ENCODE data around the gene RPS18. TPM values are rescaled to one million over a fixed set of nuclear protein-coding genes. Genes with fewer than 3 reads are reported as not detected.
"Not testable (repeated sequence)": the region's sequence is repeated elsewhere in the genome, so short reads cannot be mapped to it uniquely, and the experiment has no call there.

Gene RPS18
- 5,002 TPM for polyA plus RNA-seq
- long read RNA-seq, donor 1, transcript RPS18-236 (5 exons, 996 nt): minor isoform, 45 of 1,439 reads
- long read RNA-seq, donor 1, transcript RPS18-235 (3 exons, 413 nt): minor isoform, 6 of 1,439 reads
- long read RNA-seq, donor 1, transcript RPS18-237 (5 exons, 642 nt): minor isoform, 10 of 1,439 reads
- long read RNA-seq, donor 1, transcript RPS18-230 (6 exons, 613 nt): major isoform, 1,263 of 1,439 reads
- long read RNA-seq, donor 1, partial matches to known transcripts: 26 of 1,439 reads
- long read RNA-seq, donor 1, other reads (novel, unspliced or antisense): 86 of 1,439 reads
- long read RNA-seq, donor 2, transcript RPS18-237 (5 exons, 642 nt): minor isoform, 27 of 3,506 reads
- long read RNA-seq, donor 2, transcript RPS18-230 (6 exons, 613 nt): major isoform, 2,961 of 3,506 reads
- long read RNA-seq, donor 2, transcript RPS18-235 (3 exons, 413 nt): minor isoform, 19 of 3,506 reads
- long read RNA-seq, donor 2, transcript RPS18-236 (5 exons, 996 nt): minor isoform, 139 of 3,506 reads
- long read RNA-seq, donor 2, partial matches to known transcripts: 162 of 3,506 reads
- long read RNA-seq, donor 2, other reads (novel, unspliced or antisense): 190 of 3,506 reads
- long read RNA-seq, donor 3, transcript RPS18-237 (5 exons, 642 nt): minor isoform, 35 of 4,883 reads
- long read RNA-seq, donor 3, transcript RPS18-230 (6 exons, 613 nt): major isoform, 3,974 of 4,883 reads
- long read RNA-seq, donor 3, transcript RPS18-236 (5 exons, 996 nt): minor isoform, 215 of 4,883 reads
- long read RNA-seq, donor 3, transcript RPS18-235 (3 exons, 413 nt): minor isoform, 67 of 4,883 reads
- long read RNA-seq, donor 3, partial matches to known transcripts: 307 of 4,883 reads
- long read RNA-seq, donor 3, other reads (novel, unspliced or antisense): 271 of 4,883 reads
- long read RNA-seq, donor 4, transcript RPS18-236 (5 exons, 996 nt): minor isoform, 14 of 375 reads
- long read RNA-seq, donor 4, transcript RPS18-230 (6 exons, 613 nt): major isoform, 338 of 375 reads
- long read RNA-seq, donor 4, partial matches to known transcripts: 0 of 375 reads
- long read RNA-seq, donor 4, other reads (novel, unspliced or antisense): 19 of 375 reads
- long read RNA-seq, donor 5, transcript RPS18-236 (5 exons, 996 nt): minor isoform, 51 of 1,252 reads
- long read RNA-seq, donor 5, transcript RPS18-235 (3 exons, 413 nt): minor isoform, 6 of 1,252 reads
- long read RNA-seq, donor 5, transcript RPS18-230 (6 exons, 613 nt): major isoform, 1,095 of 1,252 reads
- long read RNA-seq, donor 5, transcript RPS18-237 (5 exons, 642 nt): minor isoform, 10 of 1,252 reads
- long read RNA-seq, donor 5, partial matches to known transcripts: 17 of 1,252 reads
- long read RNA-seq, donor 5, other reads (novel, unspliced or antisense): 68 of 1,252 reads
- long read RNA-seq, donor 6, transcript RPS18-230 (6 exons, 613 nt): major isoform, 2,329 of 2,862 reads
- long read RNA-seq, donor 6, transcript RPS18-236 (5 exons, 996 nt): minor isoform, 113 of 2,862 reads
- long read RNA-seq, donor 6, transcript RPS18-237 (5 exons, 642 nt): minor isoform, 34 of 2,862 reads
- long read RNA-seq, donor 6, transcript RPS18-235 (3 exons, 413 nt): minor isoform, 42 of 2,862 reads
- long read RNA-seq, donor 6, partial matches to known transcripts: 175 of 2,862 reads
- long read RNA-seq, donor 6, other reads (novel, unspliced or antisense): 164 of 2,862 reads
- long read RNA-seq, donor 7, transcript RPS18-236 (5 exons, 996 nt): minor isoform, 62 of 1,521 reads
- long read RNA-seq, donor 7, transcript RPS18-235 (3 exons, 413 nt): minor isoform, 9 of 1,521 reads
- long read RNA-seq, donor 7, transcript RPS18-230 (6 exons, 613 nt): major isoform, 1,320 of 1,521 reads
- long read RNA-seq, donor 7, transcript RPS18-237 (5 exons, 642 nt): minor isoform, 5 of 1,521 reads
- long read RNA-seq, donor 7, partial matches to known transcripts: 41 of 1,521 reads
- long read RNA-seq, donor 7, other reads (novel, unspliced or antisense): 82 of 1,521 reads
- long read RNA-seq, donor 8, transcript RPS18-235 (3 exons, 413 nt): minor isoform, 26 of 4,300 reads
- long read RNA-seq, donor 8, transcript RPS18-236 (5 exons, 996 nt): minor isoform, 116 of 4,300 reads
- long read RNA-seq, donor 8, transcript RPS18-230 (6 exons, 613 nt): major isoform, 3,755 of 4,300 reads
- long read RNA-seq, donor 8, transcript RPS18-237 (5 exons, 642 nt): minor isoform, 26 of 4,300 reads
- long read RNA-seq, donor 8, partial matches to known transcripts: 122 of 4,300 reads
- long read RNA-seq, donor 8, other reads (novel, unspliced or antisense): 238 of 4,300 reads
- long read RNA-seq, donor 9, transcript RPS18-230 (6 exons, 613 nt): major isoform, 3,476 of 4,123 reads
- long read RNA-seq, donor 9, transcript RPS18-235 (3 exons, 413 nt): minor isoform, 41 of 4,123 reads
- long read RNA-seq, donor 9, transcript RPS18-236 (5 exons, 996 nt): minor isoform, 129 of 4,123 reads
- long read RNA-seq, donor 9, transcript RPS18-237 (5 exons, 642 nt): minor isoform, 23 of 4,123 reads
- long read RNA-seq, donor 9, partial matches to known transcripts: 188 of 4,123 reads
- long read RNA-seq, donor 9, other reads (novel, unspliced or antisense): 251 of 4,123 reads
- long read RNA-seq, donor 10, transcript RPS18-235 (3 exons, 413 nt): minor isoform, 40 of 3,750 reads
- long read RNA-seq, donor 10, transcript RPS18-230 (6 exons, 613 nt): major isoform, 3,163 of 3,750 reads
- long read RNA-seq, donor 10, transcript RPS18-237 (5 exons, 642 nt): minor isoform, 22 of 3,750 reads
- long read RNA-seq, donor 10, transcript RPS18-236 (5 exons, 996 nt): minor isoform, 128 of 3,750 reads
- long read RNA-seq, donor 10, partial matches to known transcripts: 141 of 3,750 reads
- long read RNA-seq, donor 10, other reads (novel, unspliced or antisense): 243 of 3,750 reads
- long read RNA-seq, donor 11, transcript RPS18-235 (3 exons, 413 nt): minor isoform, 15 of 2,286 reads
- long read RNA-seq, donor 11, transcript RPS18-236 (5 exons, 996 nt): minor isoform, 74 of 2,286 reads
- long read RNA-seq, donor 11, transcript RPS18-230 (6 exons, 613 nt): major isoform, 1,936 of 2,286 reads
- long read RNA-seq, donor 11, transcript RPS18-237 (5 exons, 642 nt): minor isoform, 14 of 2,286 reads
- long read RNA-seq, donor 11, partial matches to known transcripts: 93 of 2,286 reads
- long read RNA-seq, donor 11, other reads (novel, unspliced or antisense): 147 of 2,286 reads

GRCh38 chr6:33271468-33272274, at the start of gene RPS18, which contains the start of gene VPS52:
RPS18 (plus strand) TSS chr6:33272075; CDS start chr6:33272120, 45 bp downstream.
VPS52 (minus strand) TSS chr6:33271876; CDS start chr6:33271675, 201 bp downstream.
- Histone ChIP-seq H3K27ac (ENCODE audit: low read length) (peak within 1 kb of the TSS; percentile 86), H3K36me3 (ENCODE audit: control insufficient read depth, insufficient read depth, low read length) (peaks cover 59% of the 10 kb centered on the region), H3K4me3 (ENCODE audit: low read length) (peak within 1 kb of the TSS; percentile 86), H3K27me3 (ENCODE audit: control insufficient read depth, insufficient read depth, low read length) (no peaks in the 10 kb centered on the region), H3K4me1 (ENCODE audit: control insufficient read depth, insufficient read depth, low read length) (peaks cover 30% of the 10 kb centered on the region), H3K9me3 (ENCODE audit: control insufficient read depth, low read depth, low read length) (no peaks in the 10 kb centered on the region)
- no CpG with 5 or more reads among the region's 48 CpGs for WGBS (ENCODE audit: insufficient coverage, low lambda C conversion rate)
- DNase-seq: peak; percentile 98 to 99

- not testable (repeated sequence) for DNase-seq; H3K27ac ChIP-seq (ENCODE audit: low read length); H3K4me1 ChIP-seq (ENCODE audit: control insufficient read depth, insufficient read depth, low read length); H3K36me3 ChIP-seq (ENCODE audit: control insufficient read depth, insufficient read depth, low read length); H3K9me3 ChIP-seq (ENCODE audit: control insufficient read depth, low read depth, low read length); H3K4me3 ChIP-seq (ENCODE audit: low read length)
- H3K27me3 ChIP-seq (ENCODE audit: control insufficient read depth, insufficient read depth, low read length): peaks cover 19% of the 10 kb centered on the region
- WGBS (ENCODE audit: insufficient coverage, low lambda C conversion rate): no CpG with 5 or more reads among the region's 14 CpGs
Measured at GRCh38 chr6:33226503-33227120, 45.3 kb upstream of the RPS18 start.

GRCh38 chr6:33235221-33235634, 36.6 kb upstream of the RPS18 start:
- no peaks in the 10 kb centered on the region for H3K4me1 ChIP-seq (ENCODE audit: control insufficient read depth, insufficient read depth, low read length)
- peaks cover 28% of the 10 kb centered on the region for H3K27me3 ChIP-seq (ENCODE audit: control insufficient read depth, insufficient read depth, low read length)
- H3K4me3 ChIP-seq (ENCODE audit: low read length): no peak overlapping the region
- H3K27ac ChIP-seq (ENCODE audit: low read length): no peak overlapping the region
- 7% methylated on average over 3 of the region's 6 CpGs for WGBS (ENCODE audit: insufficient coverage, low lambda C conversion rate)
- H3K9me3 ChIP-seq (ENCODE audit: control insufficient read depth, low read depth, low read length): no peaks in the 10 kb centered on the region
- no peak for DNase-seq
- no peaks in the 10 kb centered on the region for H3K36me3 ChIP-seq (ENCODE audit: control insufficient read depth, insufficient read depth, low read length)

- H3K27ac ChIP-seq (ENCODE audit: low read length): no peak overlapping the region
- no peaks in the 10 kb centered on the region for H3K9me3 ChIP-seq (ENCODE audit: control insufficient read depth, low read depth, low read length)
- H3K4me3 ChIP-seq (ENCODE audit: low read length): no peak overlapping the region
- peaks cover 28% of the 10 kb centered on the region for H3K27me3 ChIP-seq (ENCODE audit: control insufficient read depth, insufficient read depth, low read length)
- H3K36me3 ChIP-seq (ENCODE audit: control insufficient read depth, insufficient read depth, low read length): no peaks in the 10 kb centered on the region
- no peaks in the 10 kb centered on the region for H3K4me1 ChIP-seq (ENCODE audit: control insufficient read depth, insufficient read depth, low read length)
- no peak for DNase-seq
Measured at GRCh38 chr6:33236328-33236727, 35.5 kb upstream of the RPS18 start.

GRCh38 chr6:33236852-33237251, 35.0 kb upstream of the RPS18 start:
- Histone ChIP-seq H3K4me3 (ENCODE audit: low read length) (no peak overlapping the region), H3K4me1 (ENCODE audit: control insufficient read depth, insufficient read depth, low read length) (no peaks in the 10 kb centered on the region), H3K27ac (ENCODE audit: low read length) (no peak overlapping the region), H3K36me3 (ENCODE audit: control insufficient read depth, insufficient read depth, low read length) (no peaks in the 10 kb centered on the region), H3K9me3 (ENCODE audit: control insufficient read depth, low read depth, low read length) (no peaks in the 10 kb centered on the region), H3K27me3 (ENCODE audit: control insufficient read depth, insufficient read depth, low read length) (peaks cover 28% of the 10 kb centered on the region)
- DNase-seq: no peak
- WGBS (ENCODE audit: insufficient coverage, low lambda C conversion rate): no CpG with 5 or more reads among the region's 6 CpGs

GRCh38 chr6:33237741-33238140, 34.1 kb upstream of the RPS18 start:
- H3K27me3 ChIP-seq (ENCODE audit: control insufficient read depth, insufficient read depth, low read length): peaks cover 24% of the 10 kb centered on the region
- WGBS (ENCODE audit: insufficient coverage, low lambda C conversion rate): no CpG with 5 or more reads among the region's 2 CpGs
- H3K4me3 ChIP-seq (ENCODE audit: low read length): no peak overlapping the region
- no peak for DNase-seq
- H3K9me3 ChIP-seq (ENCODE audit: control insufficient read depth, low read depth, low read length): no peaks in the 10 kb centered on the region
- H3K36me3 ChIP-seq (ENCODE audit: control insufficient read depth, insufficient read depth, low read length): no peaks in the 10 kb centered on the region
- no peaks in the 10 kb centered on the region for H3K4me1 ChIP-seq (ENCODE audit: control insufficient read depth, insufficient read depth, low read length)
- H3K27ac ChIP-seq (ENCODE audit: low read length): no peak overlapping the region

- H3K27ac ChIP-seq (ENCODE audit: low read length): no peak overlapping the region
- WGBS (ENCODE audit: insufficient coverage, low lambda C conversion rate): 67% methylated on average over 1 of the region's 3 CpGs
- no peaks in the 10 kb centered on the region for H3K36me3 ChIP-seq (ENCODE audit: control insufficient read depth, insufficient read depth, low read length)
- H3K4me3 ChIP-seq (ENCODE audit: low read length): no peak overlapping the region
- no peaks in the 10 kb centered on the region for H3K4me1 ChIP-seq (ENCODE audit: control insufficient read depth, insufficient read depth, low read length)
- H3K27me3 ChIP-seq (ENCODE audit: control insufficient read depth, insufficient read depth, low read length): peaks cover 13% of the 10 kb centered on the region
- no peaks in the 10 kb centered on the region for H3K9me3 ChIP-seq (ENCODE audit: control insufficient read depth, low read depth, low read length)
- DNase-seq: no peak
Measured at GRCh38 chr6:33241968-33242367, 29.9 kb upstream of the RPS18 start.
